GM23338 (cell line): ENCODE results near the gene WASF2. TPM values are rescaled to one million over a fixed set of nuclear protein-coding genes. Genes with fewer than 3 reads are reported as not detected.

Experiments
- ATAC-seq: fragments of 200-7000 bp; cut with Tn5 transposase; 3 replicates; pipeline ENCODE4 v1.9.1; 2020
- DNase-seq: peaks from one replicate; pipeline ENCODE4 v3.0.0-alpha.2; 2015; ENCODE audit warnings: low spot score
- H2AFZ ChIP-seq: fragments of 200-600 bp; sonication (generic); 2 replicates; pipeline ENCODE4 v1.8.0; 2016; ENCODE audit warnings: antibody characterized with exemption, mild to moderate bottlenecking, moderate library complexity
- H3F3A ChIP-seq: fragments of 200-600 bp; sonication (generic); replicated peaks from 2 replicates; pipeline ENCODE4 v1.8.0; 2017; ENCODE audit warnings: antibody characterized with exemption, mixed run types, low read depth
- H3K27ac ChIP-seq: fragments of 200-600 bp; sonication (generic); 2 replicates; pipeline ENCODE4 v1.6.1; 2016; ENCODE audit warnings: low read depth
- H3K27me3 ChIP-seq: fragments of 200-600 bp; sonication (generic); 2 replicates; pipeline ENCODE4 v1.8.0; 2016; ENCODE audit warnings: mild to moderate bottlenecking, mixed run types, moderate library complexity; ENCODE audit not compliant: insufficient read depth
- H3K36me3 ChIP-seq: fragments of 200-600 bp; sonication (generic); 2 replicates; pipeline ENCODE4 v1.8.0; 2016; ENCODE audit warnings: mild to moderate bottlenecking; ENCODE audit not compliant: insufficient read depth
- H3K4me1 ChIP-seq: fragments of 200-600 bp; sonication (generic); 2 replicates; pipeline ENCODE4 v1.8.0; 2016; ENCODE audit warnings: mild to moderate bottlenecking, moderate library complexity; ENCODE audit not compliant: insufficient read depth
- H3K4me2 ChIP-seq: fragments of 200-600 bp; sonication (generic); 2 replicates; pipeline ENCODE4 v1.7.1; 2017; ENCODE audit warnings: mixed run types
- H3K4me3 ChIP-seq: fragments of 200-600 bp; sonication (generic); 2 replicates; pipeline ENCODE4 v1.6.1; 2016; ENCODE audit warnings: mixed run types
- H3K79me2 ChIP-seq: fragments of 200-600 bp; sonication (generic); replicated peaks from 2 replicates; pipeline ENCODE4 v1.8.0; 2017; ENCODE audit warnings: mild to moderate bottlenecking; ENCODE audit not compliant: insufficient read depth
- H3K9me2 ChIP-seq: fragments of 200-600 bp; sonication (generic); 2 replicates; pipeline ENCODE4 v1.8.0; 2017; ENCODE audit not compliant: insufficient read depth
- H4K20me1 ChIP-seq: fragments of 200-600 bp; sonication (generic); replicated peaks from 2 replicates; pipeline ENCODE4 v1.8.0; 2017; ENCODE audit warnings: mild to moderate bottlenecking; ENCODE audit not compliant: insufficient read depth
- H3K27ac Mint-ChIP-seq: 2 replicates; pipeline ENCODE4 v1.8.0; 2020; ENCODE audit warnings: inconsistent platforms, mild to moderate bottlenecking, moderate library complexity, mixed read lengths
- H3K27me3 Mint-ChIP-seq: 3 replicates; pipeline ENCODE4 v1.8.0; 2022; ENCODE audit warnings: low read depth, mild to moderate bottlenecking, moderate library complexity, mixed read lengths, inconsistent platforms; ENCODE audit not compliant: insufficient read depth, poor library complexity
- H3K36me3 Mint-ChIP-seq: 3 replicates; pipeline ENCODE4 v1.8.0; 2021; ENCODE audit warnings: low read depth, mild to moderate bottlenecking, inconsistent platforms, moderate library complexity, mixed read lengths
- H3K4me1 Mint-ChIP-seq: 3 replicates; pipeline ENCODE4 v1.8.0; 2020; ENCODE audit warnings: mild to moderate bottlenecking, inconsistent platforms, mixed read lengths
- H3K4me3 Mint-ChIP-seq: 3 replicates; pipeline ENCODE4 v1.8.0; 2021; ENCODE audit warnings: moderate library complexity, mild to moderate bottlenecking, inconsistent platforms, mixed read lengths
- H3K9me3 Mint-ChIP-seq: 3 replicates; pipeline ENCODE4 v1.8.0; 2020; ENCODE audit warnings: moderate library complexity, mild to moderate bottlenecking, inconsistent platforms, mixed read lengths
- CREB1 ChIP-seq: fragments of 250-450 bp; sonication (Bioruptor Pico); IDR thresholded peaks from 2 replicates; pipeline ENCODE4 v1.5.0; 2020; ENCODE audit warnings: low read depth, mild to moderate bottlenecking, moderate library complexity
- CTCF ChIP-seq, 2 experiments: fragments of 200-600 bp in 1 of 2; sonication (generic) in 1 of 2; conservative IDR thresholded peaks; 2 replicates each; pipeline versions ENCODE4 v1.5.1 to v1.6.1; 2016 to 2017; ENCODE audit warnings: antibody characterized with exemption in 2 of 2, low read depth in 2 of 2, mild to moderate bottlenecking in 2 of 2, moderate library complexity in 1 of 2
- ETS1 ChIP-seq: IDR thresholded peaks from 2 replicates; pipeline ENCODE4 v1.6.1; 2016; ENCODE audit warnings: antibody characterized with exemption
- EZH2 ChIP-seq: fragments of 200-600 bp; sonication (generic); IDR thresholded peaks from one replicate; pipeline ENCODE4 v1.8.0; 2017; ENCODE audit warnings: antibody characterized with exemption, mild to moderate bottlenecking, low read depth; ENCODE audit not compliant: unreplicated experiment
- EZH2phosphoT487 ChIP-seq: fragments of 200-600 bp; sonication (generic); IDR thresholded peaks from one replicate; pipeline ENCODE4 v1.8.1; 2018; ENCODE audit warnings: antibody characterized with exemption; ENCODE audit not compliant: unreplicated experiment
- JUNB ChIP-seq: IDR thresholded peaks from one replicate; pipeline ENCODE4 v1.6.1; 2016; ENCODE audit warnings: antibody characterized with exemption; ENCODE audit not compliant: unreplicated experiment
- NANOG ChIP-seq: IDR thresholded peaks from 2 replicates; pipeline ENCODE4 v1.6.1; 2016; ENCODE audit warnings: antibody characterized with exemption, borderline replicate concordance
- POLR2AphosphoS5 ChIP-seq: IDR thresholded peaks from 2 replicates; pipeline ENCODE4 v1.6.1; 2016; ENCODE audit warnings: antibody characterized with exemption, low read depth
- REST ChIP-seq: IDR thresholded peaks from one replicate; pipeline ENCODE4 v1.6.1; 2018; ENCODE audit warnings: antibody characterized with exemption; ENCODE audit not compliant: unreplicated experiment
- STAT1 ChIP-seq: IDR thresholded peaks from one replicate; pipeline ENCODE4 v1.6.1; 2016; ENCODE audit warnings: antibody characterized with exemption; ENCODE audit not compliant: unreplicated experiment
- ZNF114 ChIP-seq: fragments of 250-450 bp; sonication (Bioruptor Pico); IDR thresholded peaks from 2 replicates; pipeline ENCODE4 v1.5.0; 2020; ENCODE audit warnings: mild to moderate bottlenecking, moderate library complexity
- ZNF331 ChIP-seq: fragments of 250-450 bp; sonication (Bioruptor Pico); IDR thresholded peaks from 2 replicates; pipeline ENCODE4 v1.5.0; 2020; ENCODE audit warnings: low read depth, mild to moderate bottlenecking, moderate library complexity
- ZNF462 ChIP-seq: fragments of 250-450 bp; sonication (Bioruptor Pico); IDR thresholded peaks from 2 replicates; pipeline ENCODE4 v1.5.0; 2020; ENCODE audit warnings: mild to moderate bottlenecking, moderate library complexity
- polyA plus RNA-seq: library from polyadenylated mRNA; unstranded; fragments of >200 nt; fragmentation: Nextera tagmentation; extraction: Ambion mirVana; gene quantifications from 2 replicates; pipeline ENCODE4 v1.2.1, GENCODE V29; 2016
- total RNA-seq: library from RNA; depleted of rRNA; stranded (reverse); fragments of >200 nt; shearing (Covaris generic); gene quantifications from 2 replicates; pipeline ENCODE4 v1.2.3, GENCODE V29; 2014

The WASF2 gene
- total and polyA plus RNA-seq, 2 experiments from 2014 or later = 40.9 to 95.6 TPM

GRCh38 chr1:27505420-27505680 is 15.4 kb upstream of the WASF2 start:
- no peaks in the 10 kb centered on the region for H3K27me3 ChIP-seq
- peaks cover 3% of the 10 kb centered on the region for H3F3A ChIP-seq
- no peak for DNase-seq
- peak overlapping the region; percentile 90 for H2AFZ ChIP-seq
- TF ChIP-seq NANOG (no peak), ETS1 (no peak), EZH2phosphoT487 (no peak), STAT1 (no peak), ZNF114 (no peak), ZNF462 (no peak), CTCF (conservative IDR thresholded peaks at IDR 0.05; ENCODE audit: low read depth in 2 of 2) (no peak), REST (no peak), EZH2 (no peak), POLR2AphosphoS5 (no peak), JUNB (no peak), ZNF331 (CRISPR knock-in tag) (no peak), CREB1 (CRISPR knock-in tag) (no peak)
- no peak overlapping the region for H3K4me3 ChIP-seq
- peaks cover 17% of the 10 kb centered on the region for H3K4me1 ChIP-seq
- H3K36me3 Mint-ChIP-seq = no peaks in the 10 kb centered on the region
- H3K79me2 ChIP-seq = no peaks in the 10 kb centered on the region
- H3K27ac ChIP-seq = peak overlapping the region; percentile 63; the same call in 1 of the 2 replicates
- H4K20me1 ChIP-seq = no peaks in the 10 kb centered on the region
- H3K27ac Mint-ChIP-seq = peak overlapping the region; percentile 71; the same call in 1 of the 2 replicates
- peaks cover 15% of the 10 kb centered on the region for H3K27me3 Mint-ChIP-seq
- H3K36me3 ChIP-seq = no peaks in the 10 kb centered on the region
- no peak for ATAC-seq
- H3K9me2 ChIP-seq = no peaks in the 10 kb centered on the region
- H3K9me3 Mint-ChIP-seq = no peaks in the 10 kb centered on the region; the same call in 2 of the 3 replicates
- H3K4me3 Mint-ChIP-seq = no peak overlapping the region; the same call in 2 of the 3 replicates
- peaks cover 23% of the 10 kb centered on the region for H3K4me1 Mint-ChIP-seq
- no peak overlapping the region for H3K4me2 ChIP-seq
